ENCODE data around the gene OSER1. TPM values are rescaled to one million over a fixed set of nuclear protein-coding genes. Genes with fewer than 3 reads are reported as not detected.
A peak's percentile ranks its signal among the peaks of the same experiment; 100 is the strongest.

OSER1 gene
- total and polyA plus RNA-seq, 4 donors: 22.6 to 32.9 (median 27.7) TPM

DNA sequence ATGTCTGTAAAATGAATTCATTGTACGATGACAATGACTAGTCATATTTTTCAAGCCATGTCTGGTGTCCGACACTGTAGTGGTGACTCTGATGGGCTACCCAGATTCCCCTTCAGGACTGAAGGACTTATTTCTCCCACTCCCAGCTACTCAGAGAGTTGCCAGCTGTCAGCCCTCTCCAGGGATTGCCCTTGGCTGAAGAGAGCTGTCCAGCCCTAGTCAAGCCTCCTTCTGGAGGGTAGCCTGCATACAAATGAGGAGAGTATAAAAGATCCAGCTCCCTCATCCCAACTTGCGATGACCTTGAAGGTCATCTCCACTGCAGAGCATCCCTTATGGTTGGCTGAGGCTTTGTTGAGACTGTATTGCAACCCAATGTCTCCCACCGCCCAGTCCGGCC, 53.5 kb downstream of the OSER1 start:
- no peak for ATAC-seq (ENCODE audit: insufficient read depth, low FRiP score)
- H3K4me3 ChIP-seq: no peak overlapping the region
- H3K27ac ChIP-seq (ENCODE audit: low read depth in 1 of 2, low read length in 1 of 2): no peak overlapping the region
- TF ChIP-seq, protein P1, sequence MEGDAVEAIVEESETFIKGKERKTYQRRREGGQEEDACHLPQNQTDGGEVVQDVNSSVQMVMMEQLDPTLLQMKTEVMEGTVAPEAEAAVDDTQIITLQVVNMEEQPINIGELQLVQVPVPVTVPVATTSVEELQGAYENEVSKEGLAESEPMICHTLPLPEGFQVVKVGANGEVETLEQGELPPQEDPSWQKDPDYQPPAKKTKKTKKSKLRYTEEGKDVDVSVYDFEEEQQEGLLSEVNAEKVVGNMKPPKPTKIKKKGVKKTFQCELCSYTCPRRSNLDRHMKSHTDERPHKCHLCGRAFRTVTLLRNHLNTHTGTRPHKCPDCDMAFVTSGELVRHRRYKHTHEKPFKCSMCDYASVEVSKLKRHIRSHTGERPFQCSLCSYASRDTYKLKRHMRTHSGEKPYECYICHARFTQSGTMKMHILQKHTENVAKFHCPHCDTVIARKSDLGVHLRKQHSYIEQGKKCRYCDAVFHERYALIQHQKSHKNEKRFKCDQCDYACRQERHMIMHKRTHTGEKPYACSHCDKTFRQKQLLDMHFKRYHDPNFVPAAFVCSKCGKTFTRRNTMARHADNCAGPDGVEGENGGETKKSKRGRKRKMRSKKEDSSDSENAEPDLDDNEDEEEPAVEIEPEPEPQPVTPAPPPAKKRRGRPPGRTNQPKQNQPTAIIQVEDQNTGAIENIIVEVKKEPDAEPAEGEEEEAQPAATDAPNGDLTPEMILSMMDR (IDR thresholded peaks at IDR 0.05; ENCODE audit: control extremely low read depth, extremely low read depth): no peak
- peaks cover 0 to 8% (median 0%) of the 10 kb centered on the region in 4 donors for H3K9me3 ChIP-seq (ENCODE audit: control insufficient read depth in 4 of 4, insufficient read depth in 3 of 4, low read length in 3 of 4)
- DNase-seq: no peak
- H3K27me3 ChIP-seq (ENCODE audit: control insufficient read depth in 3 of 3, insufficient read depth in 3 of 3, low read length in 2 of 3): peaks cover 0 to 24% (median 0%) of the 10 kb centered on the region in 3 donors
- no peak overlapping the region for H3K9ac ChIP-seq (ENCODE audit: insufficient read depth in 1 of 2, low read length in 2 of 2)
- 91 to 94% methylated on average over 5 of the region's 5 CpGs for WGBS, 2 donors
- H3K36me3 ChIP-seq (ENCODE audit: control insufficient read depth in 4 of 4, insufficient read depth in 4 of 4, low read length in 4 of 4): peaks cover 0 to 4% (median 0%) of the 10 kb centered on the region in 4 donors
- H3K4me1 ChIP-seq (ENCODE audit: control insufficient read depth in 5 of 5, insufficient read depth in 5 of 5, low read length in 5 of 5): peaks cover 0 to 14% (median 0%) of the 10 kb centered on the region in 5 donors

- no peak for DNase-seq
- Histone ChIP-seq H3K27me3 (ENCODE audit: control insufficient read depth in 3 of 3, insufficient read depth in 3 of 3, low read length in 2 of 3) (peaks cover 0 to 9% (median 0%) of the 10 kb centered on the region in 3 donors), H3K36me3 (ENCODE audit: control insufficient read depth in 4 of 4, insufficient read depth in 4 of 4, low read length in 4 of 4) (peaks cover 0 to 4% (median 0%) of the 10 kb centered on the region in 4 donors), H3K27ac (ENCODE audit: low read depth in 1 of 2, low read length in 1 of 2) (peak overlapping the region in 1 of 2 donors; percentile 55), H3K9me3 (ENCODE audit: control insufficient read depth in 4 of 4, insufficient read depth in 3 of 4, low read length in 3 of 4) (peaks cover 0 to 2% (median 0%) of the 10 kb centered on the region in 4 donors), H3K4me3 (no peak overlapping the region), H3K9ac (ENCODE audit: insufficient read depth in 1 of 2, low read length in 2 of 2) (no peak overlapping the region), H3K4me1 (ENCODE audit: control insufficient read depth in 5 of 5, insufficient read depth in 5 of 5, low read length in 5 of 5) (peaks cover 0 to 14% (median 0%) of the 10 kb centered on the region in 5 donors)
- WGBS, 2 donors: 49 to 77% methylated on average over 7 of the region's 7 CpGs
- TF ChIP-seq, protein P1 (IDR thresholded peaks at IDR 0.05; ENCODE audit: control extremely low read depth, extremely low read depth): no peak
- no peak for ATAC-seq (ENCODE audit: insufficient read depth, low FRiP score)
Observed at GRCh38 chr20:44154521-44155001, 56.0 kb downstream of the OSER1 start.

GRCh38 chr20:44153636-44154043, 56.9 kb downstream of the OSER1 start:
- Histone ChIP-seq H3K4me3 (no peak overlapping the region), H3K27me3 (ENCODE audit: control insufficient read depth in 3 of 3, insufficient read depth in 3 of 3, low read length in 2 of 3) (peaks cover 0 to 4% (median 0%) of the 10 kb centered on the region in 3 donors), H3K36me3 (ENCODE audit: control insufficient read depth in 4 of 4, insufficient read depth in 4 of 4, low read length in 4 of 4) (peaks cover 0 to under 1% (median 0%) of the 10 kb centered on the region in 4 donors), H3K27ac (ENCODE audit: low read depth in 1 of 2, low read length in 1 of 2) (peak overlapping the region in 1 of 2 donors; percentile 71), H3K4me1 (ENCODE audit: control insufficient read depth in 5 of 5, insufficient read depth in 5 of 5, low read length in 5 of 5) (peaks cover 0 to 12% (median 0%) of the 10 kb centered on the region in 5 donors), H3K9ac (ENCODE audit: insufficient read depth in 1 of 2, low read length in 2 of 2) (no peak overlapping the region), H3K9me3 (ENCODE audit: control insufficient read depth in 4 of 4, insufficient read depth in 3 of 4, low read length in 3 of 4) (peaks cover 0 to under 1% (median 0%) of the 10 kb centered on the region in 4 donors)
- peak in 2 of 3 donors; percentile 31 to 54 for DNase-seq
- WGBS, 2 donors: 44 to 58% methylated on average over 6 of the region's 6 CpGs
- no peak for ATAC-seq (ENCODE audit: insufficient read depth, low FRiP score)
- TF ChIP-seq, protein P1 (IDR thresholded peaks at IDR 0.05; ENCODE audit: control extremely low read depth, extremely low read depth): no peak

Data from lung (tissue), 12 donors.